ENCODE measurements around the gene TRIM68. TPM values are rescaled to one million over a fixed set of nuclear protein-coding genes. Genes with fewer than 3 reads are reported as not detected.

The TRIM68 gene
- total RNA-seq, 2 experiments from 2014 or later, result 4.1 to 5.4 TPM

DNA sequence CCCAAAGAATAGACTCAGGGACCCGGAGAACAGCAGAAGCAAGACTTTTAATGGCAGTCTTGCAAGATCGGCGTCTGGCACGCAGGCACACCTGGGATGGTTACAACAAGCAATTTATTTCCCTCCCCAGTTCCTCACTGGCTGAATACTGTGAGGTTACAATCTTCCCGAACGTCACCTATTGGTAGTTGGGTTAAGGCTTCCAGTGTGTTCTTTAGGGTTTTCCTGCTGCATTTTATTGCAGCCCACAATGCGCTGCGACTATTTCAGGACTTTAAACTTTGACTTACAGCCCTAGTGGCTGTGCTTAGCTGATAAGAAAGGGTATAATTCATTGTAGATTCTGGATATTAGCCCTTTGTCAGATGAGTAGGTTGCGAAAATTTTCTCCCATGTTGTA, 11.5 kb upstream of the TRIM68 start:
- no peak overlapping the region for H3K4me3 Mint-ChIP-seq
- H3K36me3 Mint-ChIP-seq (ENCODE audit: low read depth), result no peaks in the 10 kb centered on the region
- Histone ChIP-seq H3K4me3 (ENCODE audit: low read length) (no peak overlapping the region), H3K27me3 (ENCODE audit: control insufficient read depth in 1 of 2, insufficient read depth in 2 of 2, low read length in 2 of 2) (peaks cover 0 to 7% of the 10 kb centered on the region in 2 experiments), H3K36me3 (ENCODE audit: insufficient read depth, low read length) (no peaks in the 10 kb centered on the region), H3K9me3 (ENCODE audit: control insufficient read depth in 1 of 2, insufficient read depth in 1 of 2, low read length in 2 of 2) (no peaks in the 10 kb centered on the region), H3K4me1 (ENCODE audit: insufficient read depth, low read length) (no peaks in the 10 kb centered on the region), H3K27ac (ENCODE audit: low read depth in 1 of 2, low read length in 2 of 2) (no peak overlapping the region)
- TF ChIP-seq, protein P1, sequence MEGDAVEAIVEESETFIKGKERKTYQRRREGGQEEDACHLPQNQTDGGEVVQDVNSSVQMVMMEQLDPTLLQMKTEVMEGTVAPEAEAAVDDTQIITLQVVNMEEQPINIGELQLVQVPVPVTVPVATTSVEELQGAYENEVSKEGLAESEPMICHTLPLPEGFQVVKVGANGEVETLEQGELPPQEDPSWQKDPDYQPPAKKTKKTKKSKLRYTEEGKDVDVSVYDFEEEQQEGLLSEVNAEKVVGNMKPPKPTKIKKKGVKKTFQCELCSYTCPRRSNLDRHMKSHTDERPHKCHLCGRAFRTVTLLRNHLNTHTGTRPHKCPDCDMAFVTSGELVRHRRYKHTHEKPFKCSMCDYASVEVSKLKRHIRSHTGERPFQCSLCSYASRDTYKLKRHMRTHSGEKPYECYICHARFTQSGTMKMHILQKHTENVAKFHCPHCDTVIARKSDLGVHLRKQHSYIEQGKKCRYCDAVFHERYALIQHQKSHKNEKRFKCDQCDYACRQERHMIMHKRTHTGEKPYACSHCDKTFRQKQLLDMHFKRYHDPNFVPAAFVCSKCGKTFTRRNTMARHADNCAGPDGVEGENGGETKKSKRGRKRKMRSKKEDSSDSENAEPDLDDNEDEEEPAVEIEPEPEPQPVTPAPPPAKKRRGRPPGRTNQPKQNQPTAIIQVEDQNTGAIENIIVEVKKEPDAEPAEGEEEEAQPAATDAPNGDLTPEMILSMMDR (IDR thresholded peaks at IDR 0.05), result no peak
- no peak for DNase-seq
- peaks cover 30% of the 10 kb centered on the region for H3K27me3 Mint-ChIP-seq
- ATAC-seq (ENCODE audit: poor library complexity), result no peak
- CTCF ChIA-PET, result no interaction called here
- H3K4me1 Mint-ChIP-seq (ENCODE audit: low read depth), result no peaks in the 10 kb centered on the region
- no peaks in the 10 kb centered on the region for H3K9me3 Mint-ChIP-seq
- POLR2A ChIA-PET, result no interaction called here
- no peak overlapping the region for H3K27ac Mint-ChIP-seq
- intact Hi-C loops (cut with DNase I, micrococcal nuclease), result no loop called here

DNA sequence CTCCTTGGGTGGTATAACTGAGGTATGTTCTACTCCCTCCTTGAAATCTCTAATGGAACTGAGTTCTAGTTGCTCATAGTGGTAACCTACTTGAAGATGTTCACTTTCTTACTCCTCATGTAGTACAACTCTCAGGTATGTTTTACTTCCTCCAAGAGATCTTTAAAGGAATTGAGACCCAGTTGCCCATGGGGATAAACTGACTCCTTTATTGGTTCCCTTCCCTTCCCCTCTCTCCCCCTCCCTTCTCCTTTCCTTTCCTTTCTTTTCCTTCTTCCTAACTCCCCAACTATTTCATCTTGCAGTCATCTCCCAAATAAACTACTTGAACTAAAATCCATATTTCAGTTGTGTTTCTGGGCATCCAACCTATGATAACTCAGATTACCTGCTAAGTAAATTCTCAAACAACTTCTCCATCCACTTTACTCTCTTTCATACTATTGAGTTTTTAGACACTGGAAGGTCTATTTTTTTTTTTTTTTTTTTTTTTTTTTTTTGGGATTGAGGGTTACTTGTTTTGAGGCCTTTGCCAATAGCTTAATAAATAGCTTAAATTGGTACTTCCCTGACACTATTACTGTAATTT, 7.9 kb upstream of the TRIM68 start:
- H3K27ac ChIP-seq (ENCODE audit: low read depth in 1 of 2, low read length in 2 of 2), result no peak overlapping the region
- no peak for ATAC-seq (ENCODE audit: poor library complexity)
- no peaks in the 10 kb centered on the region for H3K36me3 ChIP-seq (ENCODE audit: insufficient read depth, low read length)
- peaks cover 24% of the 10 kb centered on the region for H3K27me3 Mint-ChIP-seq
- no peak overlapping the region for H3K27ac Mint-ChIP-seq
- DNase-seq, result no peak
- TF ChIP-seq, protein P1 (IDR thresholded peaks at IDR 0.05), result no peak
- no peak overlapping the region for H3K4me3 ChIP-seq (ENCODE audit: low read length)
- CTCF ChIA-PET, result no interaction called here
- H3K4me1 Mint-ChIP-seq (ENCODE audit: low read depth), result no peaks in the 10 kb centered on the region
- H3K36me3 Mint-ChIP-seq (ENCODE audit: low read depth), result no peaks in the 10 kb centered on the region
- intact Hi-C loops (cut with DNase I, micrococcal nuclease), result no loop called here
- no peaks in the 10 kb centered on the region for H3K9me3 ChIP-seq (ENCODE audit: control insufficient read depth in 1 of 2, insufficient read depth in 1 of 2, low read length in 2 of 2)
- peaks cover 0 to 4% of the 10 kb centered on the region in 2 experiments for H3K27me3 ChIP-seq (ENCODE audit: control insufficient read depth in 1 of 2, insufficient read depth in 2 of 2, low read length in 2 of 2)
- no peaks in the 10 kb centered on the region for H3K9me3 Mint-ChIP-seq
- H3K4me3 Mint-ChIP-seq, result no peak overlapping the region
- POLR2A ChIA-PET, result no interaction called here
- no peaks in the 10 kb centered on the region for H3K4me1 ChIP-seq (ENCODE audit: insufficient read depth, low read length)

DNA sequence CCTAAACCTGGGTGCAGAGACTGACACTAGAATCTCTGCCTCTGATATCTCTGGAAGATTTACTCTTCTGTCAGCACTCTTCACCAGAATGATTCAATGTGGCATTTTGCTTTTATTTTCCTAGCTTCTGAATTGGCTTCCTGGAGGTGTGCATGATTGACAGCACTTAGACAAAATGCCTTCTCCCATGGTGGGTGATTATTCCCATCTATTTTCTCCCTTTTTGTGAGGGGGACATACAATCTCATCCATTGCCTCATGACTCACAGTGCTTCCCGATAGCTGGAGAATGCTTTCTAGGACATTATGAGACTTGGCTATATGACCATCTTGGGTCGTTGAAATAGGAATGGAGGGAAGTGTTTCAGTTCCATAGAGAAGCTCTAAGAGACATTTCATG, 4.0 kb upstream of the TRIM68 start:
- H3K4me1 ChIP-seq (ENCODE audit: insufficient read depth, low read length), result peaks cover 19% of the 10 kb centered on the region
- intact Hi-C loops (cut with DNase I, micrococcal nuclease), result no loop called here
- H3K4me3 ChIP-seq (ENCODE audit: low read length), result no peak overlapping the region
- Mint-ChIP-seq H3K4me3 (no peak overlapping the region), H3K36me3 (ENCODE audit: low read depth) (peaks cover 7% of the 10 kb centered on the region), H3K27me3 (peaks cover 9% of the 10 kb centered on the region), H3K27ac (no peak overlapping the region), H3K4me1 (ENCODE audit: low read depth) (peaks cover 38% of the 10 kb centered on the region), H3K9me3 (peaks cover 3% of the 10 kb centered on the region)
- ATAC-seq (ENCODE audit: poor library complexity) (no peak), DNase-seq (no peak)
- TF ChIP-seq, protein P1 (IDR thresholded peaks at IDR 0.05), result no peak
- H3K27me3 ChIP-seq (ENCODE audit: control insufficient read depth in 1 of 2, insufficient read depth in 2 of 2, low read length in 2 of 2), result no peaks in the 10 kb centered on the region
- H3K27ac ChIP-seq (ENCODE audit: low read depth in 1 of 2, low read length in 2 of 2), result no peak overlapping the region
- ChIA-PET CTCF (no interaction called here), POLR2A (no interaction called here)
- no peaks in the 10 kb centered on the region for H3K9me3 ChIP-seq (ENCODE audit: control insufficient read depth in 1 of 2, insufficient read depth in 1 of 2, low read length in 2 of 2)
- H3K36me3 ChIP-seq (ENCODE audit: insufficient read depth, low read length), result no peaks in the 10 kb centered on the region
